A549 (cell line): ENCODE data around the gene MYRFL. TPM values are rescaled to one million over a fixed set of nuclear protein-coding genes. Genes with fewer than 3 reads are reported as not detected.
"Not testable (repeated sequence)": the region's sequence is repeated elsewhere in the genome, so short reads cannot be mapped to it uniquely, and the experiment has no call there.

Source experiments
- ATAC-seq, 2 experiments: fragments of 200-7000 bp in 1 of 2; fragments of >200 bp in 1 of 2; cut with Nextera tagmentation in 1 of 2; cut with Tn5 transposase in 1 of 2; 3 replicates each; pipeline versions ENCODE4 v1.8.0 to v1.9.1; 2018 to 2020; ENCODE audit warnings: mild to moderate bottlenecking in 1 of 2, moderate library complexity in 1 of 2
- CTCF ChIA-PET: fragments of 300-600 bp; sonication (Branson Sonifier 250); formaldehyde crosslinking; extraction: SDS; loops from one replicate; lab custom pipeline; 2021; ENCODE audit warnings: antibody characterized with exemption, inconsistent platforms; lab: Yijun Ruan, JAX
- POLR2A ChIA-PET: fragments of 350-600 bp; formaldehyde crosslinking; extraction: SDS; loops from one replicate; lab custom pipeline; 2021; ENCODE audit warnings: antibody characterized with exemption, inconsistent platforms; lab: Yijun Ruan, JAX
- DNase-seq, 2 experiments: peaks; one replicate each; pipeline versions ENCODE4 v3.0.0 to v3.0.0-alpha.2; 2011 to 2016; ENCODE audit warnings: low read depth in 1 of 2, low spot score in 1 of 2
- FAIRE-seq: peaks from 2 replicates; lab custom pipeline; 2011; peaks lifted over from hg19 to GRCh38; lab: Jason Lieb, UNC
- H3K27ac ChIP-seq, 2 experiments: fragments of >200 bp; sonication (Bioruptor Twin); formaldehyde crosslinking; 3 replicates each; pipeline ENCODE4 v1.5.1; 2016 to 2017
- H3K4me1 ChIP-seq: fragments of >200 bp; sonication (Bioruptor Twin); formaldehyde crosslinking; 3 replicates; pipeline ENCODE4 v1.6.1; 2016
- H3K4me2 ChIP-seq: fragments of >200 bp; sonication (Bioruptor Twin); formaldehyde crosslinking; 3 replicates; pipeline ENCODE4 v1.6.1; 2016
- H3K4me3 ChIP-seq: fragments of >200 bp; sonication (Bioruptor Twin); formaldehyde crosslinking; 3 replicates; pipeline ENCODE4 v1.5.1; 2016
- H3K9me3 ChIP-seq: fragments of >200 bp; sonication (Bioruptor Twin); formaldehyde crosslinking; 3 replicates; pipeline ENCODE4 v1.6.1; 2016
- EHMT2 ChIP-seq: fragments of 200-600 bp; sonication (generic); IDR thresholded peaks from 2 replicates; pipeline ENCODE4 v1.6.1; 2016; ENCODE audit warnings: antibody characterized with exemption, low read depth, mild to moderate bottlenecking, moderate library complexity
- EP300 ChIP-seq, 2 experiments: fragments of >200 bp; sonication (Bioruptor Twin); formaldehyde crosslinking; IDR thresholded peaks; 2 replicates in 1 of 2; 3 replicates in 1 of 2; pipeline ENCODE4 v1.6.1; 2016 to 2017
- FOXS1 ChIP-seq: fragments of 250-450 bp; sonication (Bioruptor Pico); IDR thresholded peaks from 2 replicates; pipeline ENCODE4 v1.5.0; 2020; ENCODE audit warnings: mild to moderate bottlenecking, moderate library complexity
- GATA3 ChIP-seq: IDR thresholded peaks from 2 replicates; pipeline ENCODE4 v1.6.1; 2012; ENCODE audit warnings: borderline replicate concordance
- HDAC2 ChIP-seq: fragments of 200-600 bp; sonication (generic); IDR thresholded peaks from 2 replicates; pipeline ENCODE4 v1.6.1; 2016
- HOXB5 ChIP-seq: fragments of 250-450 bp; sonication (Bioruptor Pico); IDR thresholded peaks from 2 replicates; pipeline ENCODE4 v1.5.0; 2020; ENCODE audit warnings: mild to moderate bottlenecking, moderate library complexity
- JUNB ChIP-seq: fragments of >200 bp; sonication (Bioruptor Twin); formaldehyde crosslinking; IDR thresholded peaks from 2 replicates; pipeline ENCODE4 v1.6.1; 2016
- MAFK ChIP-seq: fragments of 450-650 bp; IDR thresholded peaks from 2 replicates; pipeline ENCODE4 v1.6.1; 2014; ENCODE audit not compliant: partially characterized antibody
- MAX ChIP-seq: IDR thresholded peaks from 2 replicates; pipeline ENCODE4 v1.6.1; 2012
- PBX3 ChIP-seq: IDR thresholded peaks from 2 replicates; pipeline ENCODE4 v1.6.1; 2012
- PHF8 ChIP-seq: fragments of 200-600 bp; sonication (generic); IDR thresholded peaks from 2 replicates; pipeline ENCODE4 v1.6.1; 2016; ENCODE audit warnings: low read depth, mild to moderate bottlenecking, antibody characterized with exemption, moderate library complexity, borderline replicate concordance
- RFX5 ChIP-seq: fragments of 450-650 bp; IDR thresholded peaks from 2 replicates; pipeline ENCODE4 v1.7.1; 2014; ENCODE audit warnings: antibody characterized with exemption, mild to moderate bottlenecking, moderate library complexity
- TP53 ChIP-seq: fragments of 250-450 bp; sonication (Bioruptor Pico); IDR thresholded peaks from 2 replicates; pipeline ENCODE4 v1.5.0; 2021; ENCODE audit warnings: mild to moderate bottlenecking, moderate library complexity
- ZNF302 ChIP-seq: fragments of 250-450 bp; sonication (Bioruptor Pico); IDR thresholded peaks from 2 replicates; pipeline ENCODE4 v1.9.0; 2021; ENCODE audit warnings: inconsistent platforms, mild to moderate bottlenecking, moderate library complexity
- WGBS: methylation state at CpG from one replicate; pipeline ENCODE4 v1.1.6; 2017; ENCODE audit errors: missing lambda C conversion rate; 5-methylcytosine and 5-hydroxymethylcytosine counted together
- polyA plus RNA-seq, 4 experiments: library from polyadenylated mRNA; depleted of rRNA in 3 of 4; stranded (reverse); fragments of >200 nt; fragmentation: RNase III in 1 of 4; extraction: RNeasy Plus Mini Kit Qiagen cat#74134 plus additional on column Dnase treatment in 1 of 4; gene quantifications; 2 replicates in 3 of 4; 3 replicates in 1 of 4; pipeline ENCODE4 v1.2.3, GENCODE V29; 2011 to 2017
- TF ChIP-seq, protein P1 (sequence below): IDR thresholded peaks from 2 replicates; pipeline ENCODE4 v1.6.1; 2012; ENCODE audit warnings: low read depth, borderline replicate concordance
- TF ChIP-seq, protein P2 (sequence below): fragments of 200-600 bp; sonication (generic); IDR thresholded peaks from 2 replicates; pipeline ENCODE4 v1.6.1; 2016; ENCODE audit warnings: antibody characterized with exemption, mild to moderate bottlenecking, moderate library complexity
- TF ChIP-seq, protein P3 (sequence below): fragments of 250-450 bp; sonication (Bioruptor Pico); IDR thresholded peaks from 2 replicates; pipeline ENCODE4 v1.5.0; 2020; ENCODE audit warnings: low read depth, mild to moderate bottlenecking, moderate library complexity

Gene MYRFL
- polyA plus RNA-seq, 2 of the 4 experiments (the other 2 are of a cell fraction), result 0.04 TPM; not detected in 1

DNA sequence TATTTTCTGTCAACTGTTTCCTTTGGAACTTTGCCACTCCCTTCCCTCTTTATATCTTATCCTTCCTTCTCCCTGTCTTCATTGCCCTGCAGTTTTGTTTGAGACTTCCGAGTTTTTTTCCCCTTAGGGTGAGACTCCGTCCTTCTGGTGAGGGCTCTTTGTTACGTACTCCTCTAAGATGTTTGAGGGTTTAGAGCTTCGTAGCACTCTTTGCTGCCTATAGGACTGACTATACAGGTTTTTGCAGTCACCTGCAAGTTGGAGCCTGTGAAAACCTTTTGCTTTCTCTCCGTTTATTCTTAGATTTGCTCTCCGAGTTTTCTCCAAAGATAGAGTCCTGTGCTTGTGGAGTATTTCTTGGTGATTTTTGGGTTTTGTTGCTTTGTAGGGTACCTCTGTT lies 41.7 kb upstream of the MYRFL start (continued):
- TF ChIP-seq, protein P1, sequence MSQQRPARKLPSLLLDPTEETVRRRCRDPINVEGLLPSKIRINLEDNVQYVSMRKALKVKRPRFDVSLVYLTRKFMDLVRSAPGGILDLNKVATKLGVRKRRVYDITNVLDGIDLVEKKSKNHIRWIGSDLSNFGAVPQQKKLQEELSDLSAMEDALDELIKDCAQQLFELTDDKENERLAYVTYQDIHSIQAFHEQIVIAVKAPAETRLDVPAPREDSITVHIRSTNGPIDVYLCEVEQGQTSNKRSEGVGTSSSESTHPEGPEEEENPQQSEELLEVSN, result no peak
- no peak for TF ChIP-seq EP300 (IDR thresholded peaks at IDR 0.05)
- no peak for TF ChIP-seq EHMT2
- TF ChIP-seq, all 56 proteins: peak for 0

DNA sequence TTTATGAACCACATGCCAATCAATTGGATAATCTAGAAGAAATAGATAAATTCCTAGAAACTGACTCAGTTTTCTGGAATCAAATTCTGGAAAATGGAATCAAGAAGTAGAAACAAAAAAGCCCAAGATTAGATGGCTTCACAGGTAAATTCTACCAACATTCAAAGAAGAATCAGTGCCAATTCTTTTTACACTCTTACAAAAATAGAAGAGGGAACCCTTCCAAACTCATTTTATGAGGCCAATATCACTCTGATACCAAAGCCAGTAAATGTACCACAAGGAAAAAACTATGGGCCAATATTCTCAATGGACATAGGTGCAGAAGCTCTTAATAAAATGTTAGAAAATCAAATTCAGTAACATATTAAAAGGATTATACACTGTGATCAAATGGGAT lies 35.7 kb upstream of the MYRFL start:
- POLR2A ChIA-PET, result no interaction called here
- CTCF ChIA-PET, result interaction anchor here (1.8 kb wide), 1 partner anchor 9 kb away, joined by 4 read pairs; no protein-coding TSS in a partner anchor
- ATAC-seq (no peak), DNase-seq (no peak), FAIRE-seq (no peak)
- Histone ChIP-seq H3K4me2 (no peak overlapping the region), H3K4me1 (no peaks in the 10 kb centered on the region), H3K9me3 (peaks cover 28% of the 10 kb centered on the region), H3K4me3 (no peak overlapping the region), H3K27ac (no peak overlapping the region)
- TF ChIP-seq GATA3, result no peak
- TF ChIP-seq MAX, result no peak
- no peak for TF ChIP-seq TP53 (CRISPR knock-in tag)
- no peak for TF ChIP-seq JUNB
- no peak for TF ChIP-seq RFX5
- TF ChIP-seq FOXS1 (CRISPR knock-in tag), result no peak
- TF ChIP-seq HOXB5, result no peak
- TF ChIP-seq PBX3, result no peak
- TF ChIP-seq, protein P2, sequence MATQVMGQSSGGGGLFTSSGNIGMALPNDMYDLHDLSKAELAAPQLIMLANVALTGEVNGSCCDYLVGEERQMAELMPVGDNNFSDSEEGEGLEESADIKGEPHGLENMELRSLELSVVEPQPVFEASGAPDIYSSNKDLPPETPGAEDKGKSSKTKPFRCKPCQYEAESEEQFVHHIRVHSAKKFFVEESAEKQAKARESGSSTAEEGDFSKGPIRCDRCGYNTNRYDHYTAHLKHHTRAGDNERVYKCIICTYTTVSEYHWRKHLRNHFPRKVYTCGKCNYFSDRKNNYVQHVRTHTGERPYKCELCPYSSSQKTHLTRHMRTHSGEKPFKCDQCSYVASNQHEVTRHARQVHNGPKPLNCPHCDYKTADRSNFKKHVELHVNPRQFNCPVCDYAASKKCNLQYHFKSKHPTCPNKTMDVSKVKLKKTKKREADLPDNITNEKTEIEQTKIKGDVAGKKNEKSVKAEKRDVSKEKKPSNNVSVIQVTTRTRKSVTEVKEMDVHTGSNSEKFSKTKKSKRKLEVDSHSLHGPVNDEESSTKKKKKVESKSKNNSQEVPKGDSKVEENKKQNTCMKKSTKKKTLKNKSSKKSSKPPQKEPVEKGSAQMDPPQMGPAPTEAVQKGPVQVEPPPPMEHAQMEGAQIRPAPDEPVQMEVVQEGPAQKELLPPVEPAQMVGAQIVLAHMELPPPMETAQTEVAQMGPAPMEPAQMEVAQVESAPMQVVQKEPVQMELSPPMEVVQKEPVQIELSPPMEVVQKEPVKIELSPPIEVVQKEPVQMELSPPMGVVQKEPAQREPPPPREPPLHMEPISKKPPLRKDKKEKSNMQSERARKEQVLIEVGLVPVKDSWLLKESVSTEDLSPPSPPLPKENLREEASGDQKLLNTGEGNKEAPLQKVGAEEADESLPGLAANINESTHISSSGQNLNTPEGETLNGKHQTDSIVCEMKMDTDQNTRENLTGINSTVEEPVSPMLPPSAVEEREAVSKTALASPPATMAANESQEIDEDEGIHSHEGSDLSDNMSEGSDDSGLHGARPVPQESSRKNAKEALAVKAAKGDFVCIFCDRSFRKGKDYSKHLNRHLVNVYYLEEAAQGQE, result no peak
- TF ChIP-seq, protein P3, sequence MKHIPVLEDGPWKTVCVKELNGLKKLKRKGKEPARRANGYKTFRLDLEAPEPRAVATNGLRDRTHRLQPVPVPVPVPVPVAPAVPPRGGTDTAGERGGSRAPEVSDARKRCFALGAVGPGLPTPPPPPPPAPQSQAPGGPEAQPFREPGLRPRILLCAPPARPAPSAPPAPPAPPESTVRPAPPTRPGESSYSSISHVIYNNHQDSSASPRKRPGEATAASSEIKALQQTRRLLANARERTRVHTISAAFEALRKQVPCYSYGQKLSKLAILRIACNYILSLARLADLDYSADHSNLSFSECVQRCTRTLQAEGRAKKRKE (CRISPR knock-in tag), result no peak
- no peak for TF ChIP-seq PHF8

DNA sequence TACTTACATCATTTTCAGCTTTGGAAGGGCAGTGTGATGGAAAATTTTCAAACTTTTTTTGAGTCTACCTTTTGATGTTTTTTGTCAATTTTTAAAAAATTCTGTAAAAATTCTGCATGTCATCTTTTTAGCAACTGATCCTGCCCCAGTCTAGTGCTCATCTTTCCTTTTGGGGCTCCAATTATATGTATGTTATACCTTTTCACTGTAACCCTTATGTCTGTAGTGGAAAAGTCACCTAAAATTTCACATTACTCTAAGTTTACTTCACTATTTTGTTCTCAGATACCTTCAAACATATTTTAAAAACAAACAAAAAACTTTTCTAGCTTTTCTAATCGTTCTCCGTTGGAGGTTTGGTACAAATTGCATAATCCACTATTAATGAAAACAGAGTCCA lies 32.5 kb upstream of the MYRFL start:
- peaks cover 28% of the 10 kb centered on the region for H3K9me3 ChIP-seq
- FAIRE-seq, result no peak

DNA sequence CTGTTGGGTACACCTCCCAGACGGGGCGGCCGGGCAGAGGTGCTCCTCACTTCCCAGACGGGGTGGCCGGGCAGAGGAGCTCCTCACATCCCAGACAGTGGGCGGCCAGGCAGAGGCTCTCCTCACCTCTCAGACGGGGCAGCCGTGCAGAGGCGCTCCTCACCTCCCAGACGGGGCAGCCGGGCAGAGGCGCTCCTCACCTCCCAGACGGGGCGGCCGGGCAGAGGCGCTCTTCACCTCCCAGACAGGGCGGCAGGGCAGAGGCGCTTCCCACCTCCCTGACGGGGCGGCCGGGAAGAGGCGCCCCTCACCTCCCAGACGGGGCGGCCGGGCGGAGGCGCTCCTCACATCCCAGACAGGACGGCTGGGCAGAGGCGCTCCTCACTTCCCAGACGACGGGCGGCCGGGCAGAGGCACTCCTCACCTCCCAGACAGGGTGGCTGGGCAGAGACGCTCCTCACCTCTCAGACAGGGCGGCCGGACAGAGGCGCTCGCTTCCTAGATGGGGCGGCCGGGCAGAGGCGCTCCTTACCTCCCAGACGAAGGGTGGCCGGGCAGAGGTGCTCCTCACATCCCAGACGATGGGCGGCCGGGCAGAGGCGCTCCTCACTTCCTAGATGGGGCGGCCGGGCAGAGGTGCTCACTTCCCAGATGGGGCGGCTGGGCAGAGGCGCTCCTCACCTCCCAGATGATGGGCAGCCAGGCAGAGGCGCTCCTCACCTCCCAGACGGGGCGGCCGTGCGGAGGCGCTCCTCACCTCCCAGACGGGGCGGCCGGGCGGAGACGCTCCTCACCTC lies 17.7 kb upstream of the MYRFL start:
- 92% methylated on average over 52 of the region's 62 CpGs for WGBS
- POLR2A ChIA-PET, result not testable (repeated sequence)

More for the DNA sequence above, 32.5 kb upstream of the MYRFL start:
- Histone ChIP-seq H3K4me1 (no peaks in the 10 kb centered on the region), H3K4me2 (no peak overlapping the region), H3K27ac (no peak overlapping the region), H3K4me3 (no peak overlapping the region)
- no peak for TF ChIP-seq MAFK
- no peak for TF ChIP-seq ZNF302 (CRISPR knock-in tag)
- TF ChIP-seq, protein P2, result no peak
- TF ChIP-seq HDAC2, result no peak
- TF ChIP-seq FOXS1 (CRISPR knock-in tag), result no peak
- 88% methylated on average over 2 of the region's 2 CpGs for WGBS
- ATAC-seq, result no peak
- no peak for DNase-seq
- ChIA-PET POLR2A (no interaction called here), CTCF (no interaction called here)

More for the DNA sequence above, 17.7 kb upstream of the MYRFL start:
- H3K9me3 ChIP-seq, H3K4me2 ChIP-seq, H3K27ac ChIP-seq, H3K4me3 ChIP-seq, H3K4me1 ChIP-seq, FAIRE-seq, DNase-seq, CTCF ChIA-PET, ATAC-seq: not testable (repeated sequence)
